Neural progenitor cell (in vitro differentiated cells): ENCODE data around the gene SGCD. TPM values are rescaled to one million over a fixed set of nuclear protein-coding genes. Genes with fewer than 3 reads are reported as not detected.

Experiments
- DNase-seq: peaks from one replicate; pipeline ENCODE4 v3.0.0-alpha.2; 2016; ENCODE audit warnings: low spot score
- H2AFZ ChIP-seq: fragments of 200-600 bp; sonication (generic); replicated peaks from 2 replicates; pipeline ENCODE4 v1.6.1; 2016; ENCODE audit warnings: antibody characterized with exemption
- H3F3A ChIP-seq: fragments of 200-600 bp; sonication (generic); 2 replicates; pipeline ENCODE4 v1.6.1; 2016; ENCODE audit warnings: antibody characterized with exemption, low read depth
- H3K27ac ChIP-seq: fragments of 200-600 bp; sonication (generic); 2 replicates; pipeline ENCODE4 v1.5.1; 2016; ENCODE audit warnings: mild to moderate bottlenecking
- H3K27me3 ChIP-seq: fragments of 200-600 bp; sonication (generic); 2 replicates; pipeline ENCODE4 v1.6.1; 2016; ENCODE audit warnings: mild to moderate bottlenecking, moderate library complexity
- H3K36me3 ChIP-seq: fragments of 200-600 bp; sonication (generic); 2 replicates; pipeline ENCODE4 v1.5.1; 2016
- H3K4me1 ChIP-seq: fragments of 200-600 bp; sonication (generic); 2 replicates; pipeline ENCODE4 v1.6.1; 2016; ENCODE audit warnings: mixed run types
- H3K4me2 ChIP-seq: fragments of 200-600 bp; sonication (generic); 2 replicates; pipeline ENCODE4 v1.6.1; 2016
- H3K4me3 ChIP-seq: fragments of 200-600 bp; sonication (generic); 2 replicates; pipeline ENCODE4 v1.5.1; 2016
- H3K79me2 ChIP-seq: fragments of 200-600 bp; sonication (generic); 2 replicates; pipeline ENCODE4 v1.6.1; 2016; ENCODE audit warnings: low read depth
- H3K9ac ChIP-seq: fragments of 200-600 bp; sonication (generic); 2 replicates; pipeline ENCODE4 v1.6.1; 2016
- H3K9me3 ChIP-seq: fragments of 200-600 bp; sonication (generic); 2 replicates; pipeline ENCODE4 v1.5.1; 2016; ENCODE audit warnings: low read depth
- H4K20me1 ChIP-seq: fragments of 200-600 bp; sonication (generic); 2 replicates; pipeline ENCODE4 v1.6.1; 2016; ENCODE audit warnings: low read depth
- H3K27ac Mint-ChIP-seq: 3 replicates; pipeline ENCODE4 v1.8.0; 2021; ENCODE audit warnings: mixed read lengths
- H3K27me3 Mint-ChIP-seq: 2 replicates; pipeline ENCODE4 v1.8.0; 2022; ENCODE audit warnings: low read depth, mild to moderate bottlenecking, inconsistent platforms, moderate library complexity, mixed read lengths; ENCODE audit not compliant: insufficient read depth
- H3K36me3 Mint-ChIP-seq: 3 replicates; pipeline ENCODE4 v1.8.0; 2021; ENCODE audit warnings: mixed read lengths
- H3K4me1 Mint-ChIP-seq: 3 replicates; pipeline ENCODE4 v1.8.0; 2021; ENCODE audit warnings: mixed read lengths
- H3K4me3 Mint-ChIP-seq: 3 replicates; pipeline ENCODE4 v1.8.0; 2021; ENCODE audit warnings: mild to moderate bottlenecking, moderate library complexity, mixed read lengths
- H3K9me3 Mint-ChIP-seq: 3 replicates; pipeline ENCODE4 v1.8.0; 2020; ENCODE audit warnings: mixed read lengths
- CTCF ChIP-seq: fragments of 200-600 bp; sonication (generic); IDR thresholded peaks from 2 replicates; pipeline ENCODE4 v1.5.1; 2017; ENCODE audit warnings: antibody characterized with exemption, mild to moderate bottlenecking
- EZH2 ChIP-seq: fragments of 200-600 bp; sonication (generic); IDR thresholded peaks from 2 replicates; pipeline ENCODE4 v1.6.1; 2017; ENCODE audit warnings: antibody characterized with exemption, mild to moderate bottlenecking, moderate library complexity
- EZH2phosphoT487 ChIP-seq: fragments of 200-600 bp; sonication (generic); IDR thresholded peaks from 2 replicates; pipeline ENCODE4 v1.6.1; 2017; ENCODE audit warnings: antibody characterized with exemption
- total RNA-seq: library from RNA; depleted of rRNA; stranded (reverse); fragments of >200 nt; gene quantifications from 2 replicates; pipeline ENCODE4 v1.2.3, GENCODE V29; 2015; ENCODE audit warnings: low replicate concordance

SGCD gene
- total RNA-seq, 1 donor from 2014 or later, result not detected

- Histone ChIP-seq H3K79me2 (no peaks in the 10 kb centered on the region), H3K4me1 (no peaks in the 10 kb centered on the region), H3K9ac (no peak overlapping the region), H4K20me1 (no peaks in the 10 kb centered on the region), H3F3A (no peaks in the 10 kb centered on the region), H3K36me3 (no peaks in the 10 kb centered on the region), H3K27ac (no peak overlapping the region), H2AFZ (no peak overlapping the region), H3K9me3 (no peaks in the 10 kb centered on the region), H3K4me2 (no peak overlapping the region), H3K27me3 (no peaks in the 10 kb centered on the region), H3K4me3 (no peak overlapping the region)
- Mint-ChIP-seq H3K4me1 (peaks cover 19% of the 10 kb centered on the region), H3K36me3 (no peaks in the 10 kb centered on the region), H3K9me3 (peaks cover 6% of the 10 kb centered on the region), H3K4me3 (no peak overlapping the region), H3K27ac (no peak overlapping the region), H3K27me3 (peaks cover 2% of the 10 kb centered on the region)
- TF ChIP-seq EZH2phosphoT487 (no peak), CTCF (no peak), EZH2 (no peak)
- DNase-seq, result no peak
Observed at GRCh38 chr5:156423597-156423996, 96.6 kb downstream of the SGCD start.

- TF ChIP-seq EZH2phosphoT487 (no peak), CTCF (no peak), EZH2 (no peak)
- Histone ChIP-seq H3K4me1 (no peaks in the 10 kb centered on the region), H3F3A (no peaks in the 10 kb centered on the region), H3K27ac (no peak overlapping the region), H2AFZ (no peak overlapping the region), H3K9ac (no peak overlapping the region), H3K4me3 (no peak overlapping the region), H3K27me3 (no peaks in the 10 kb centered on the region), H3K36me3 (no peaks in the 10 kb centered on the region), H3K4me2 (no peak overlapping the region), H3K9me3 (no peaks in the 10 kb centered on the region), H4K20me1 (no peaks in the 10 kb centered on the region), H3K79me2 (no peaks in the 10 kb centered on the region)
- Mint-ChIP-seq H3K27ac (no peak overlapping the region), H3K36me3 (no peaks in the 10 kb centered on the region), H3K9me3 (peaks cover 8% of the 10 kb centered on the region), H3K4me1 (peaks cover under 1% of the 10 kb centered on the region), H3K27me3 (peaks cover 6% of the 10 kb centered on the region), H3K4me3 (no peak overlapping the region)
- no peak for DNase-seq
Observed at GRCh38 chr5:156427315-156427714, 100.4 kb downstream of the SGCD start.

DNA sequence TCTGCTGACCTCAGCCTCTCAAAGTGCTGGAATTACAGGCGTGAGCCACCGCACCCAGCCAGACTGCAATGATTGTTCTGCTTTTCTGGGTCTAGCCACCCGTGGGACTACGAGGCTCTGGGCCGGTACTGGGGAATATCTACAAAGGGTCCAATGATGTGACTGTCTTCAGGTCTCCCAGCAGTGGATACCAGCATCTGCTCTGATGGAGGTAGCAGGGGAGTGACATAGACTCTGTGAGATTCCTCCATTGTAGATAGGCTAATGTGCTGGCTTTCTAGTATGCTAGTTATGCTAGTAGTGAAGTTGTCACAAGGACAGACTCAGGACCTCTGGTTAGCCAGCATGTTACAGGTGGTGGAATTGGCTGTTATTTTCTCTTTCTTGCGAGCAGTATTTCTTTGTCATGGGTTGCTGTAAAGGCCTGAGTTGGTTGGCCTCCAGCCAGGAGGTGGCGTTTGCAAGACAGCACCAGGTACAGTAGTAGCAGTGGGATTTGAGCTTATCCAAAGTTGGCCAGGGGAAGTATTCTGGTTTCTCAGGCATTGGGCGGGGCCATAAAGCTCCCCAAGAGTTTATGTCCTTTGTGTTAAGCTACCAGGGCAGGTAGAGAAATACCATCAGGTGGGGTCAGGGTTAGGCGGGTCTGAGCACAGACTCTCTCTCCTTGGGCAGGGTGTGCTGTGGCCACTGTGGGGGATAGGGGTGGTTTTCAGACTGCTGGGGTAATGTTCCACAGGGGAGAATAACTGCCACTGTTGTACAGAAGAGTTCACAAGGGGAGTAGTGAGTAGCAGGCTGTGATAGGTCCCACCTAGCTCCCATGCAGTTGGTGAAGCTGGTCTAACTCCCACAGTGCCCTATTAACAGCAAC is 105.2 kb downstream of the SGCD start:
- Histone ChIP-seq H3K27me3 (no peaks in the 10 kb centered on the region), H3K4me2 (no peak overlapping the region), H2AFZ (no peak overlapping the region), H3K4me1 (no peaks in the 10 kb centered on the region), H3K9me3 (no peaks in the 10 kb centered on the region), H4K20me1 (no peaks in the 10 kb centered on the region), H3K9ac (no peak overlapping the region), H3F3A (no peaks in the 10 kb centered on the region), H3K27ac (no peak overlapping the region), H3K79me2 (no peaks in the 10 kb centered on the region), H3K36me3 (no peaks in the 10 kb centered on the region), H3K4me3 (no peak overlapping the region)
- H3K27me3 Mint-ChIP-seq, result peaks cover 4% of the 10 kb centered on the region
- no peak overlapping the region for H3K27ac Mint-ChIP-seq
- DNase-seq, result no peak
- H3K36me3 Mint-ChIP-seq, result no peaks in the 10 kb centered on the region
- H3K4me3 Mint-ChIP-seq, result no peak overlapping the region
- H3K9me3 Mint-ChIP-seq, result peaks cover 4% of the 10 kb centered on the region
- peaks cover 2% of the 10 kb centered on the region for H3K4me1 Mint-ChIP-seq
- TF ChIP-seq CTCF, result no peak
- no peak for TF ChIP-seq EZH2
- TF ChIP-seq EZH2phosphoT487, result no peak
